ENCODE results near the gene NTSR2. TPM values are rescaled to one million over a fixed set of nuclear protein-coding genes. Genes with fewer than 3 reads are reported as not detected.
"Not testable (repeated sequence)": the region's sequence is repeated elsewhere in the genome, so short reads cannot be mapped to it uniquely, and the experiment has no call there.

The NTSR2 gene
- total and polyA plus RNA-seq, 2 donors from 2014 or later = not detected

DNA sequence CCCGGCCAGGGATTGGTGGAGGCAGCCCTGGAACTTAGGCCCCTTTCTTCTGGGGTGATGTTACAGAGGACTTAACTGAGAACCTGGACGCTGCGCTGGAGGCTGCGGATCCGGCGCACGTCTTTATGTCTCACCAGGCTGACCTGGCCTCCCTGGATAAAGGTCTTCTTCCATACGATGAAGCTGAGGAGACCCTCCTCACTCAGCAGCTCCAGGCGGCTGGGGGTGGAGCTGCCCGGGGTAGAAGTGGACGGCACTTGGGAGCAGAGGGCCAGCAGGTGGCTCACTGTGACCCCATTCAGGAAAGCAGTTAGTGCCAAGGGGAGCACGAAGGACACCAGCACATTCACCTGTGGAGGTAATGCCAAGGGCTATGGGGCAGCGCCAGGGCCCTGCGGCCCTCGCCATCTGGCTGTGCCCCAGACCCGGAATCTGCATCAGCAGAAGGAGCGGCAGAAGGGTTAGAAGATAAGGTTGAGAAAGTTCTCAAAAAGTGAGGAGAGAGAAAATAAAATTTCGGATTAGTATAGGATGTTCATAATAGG, 8.0 kb downstream of the NTSR2 start:
- intact Hi-C loops (cut with DNase I) = no loop called here
- H3K4me3 ChIP-seq (ENCODE audit: low read length in 3 of 3) = no peak overlapping the region
- H3K36me3 ChIP-seq (ENCODE audit: control insufficient read depth in 2 of 3, insufficient read depth in 3 of 3, low read length in 3 of 3) = no peaks in the 10 kb centered on the region
- DNase-seq (no peak), FAIRE-seq (no peak)
- H3K27me3 ChIP-seq (ENCODE audit: control insufficient read depth, insufficient read depth, low read length) = no peaks in the 10 kb centered on the region
- no peak overlapping the region for H3K27ac ChIP-seq (ENCODE audit: low read depth in 2 of 2, low read length in 2 of 2)
- TF ChIP-seq, protein P1, sequence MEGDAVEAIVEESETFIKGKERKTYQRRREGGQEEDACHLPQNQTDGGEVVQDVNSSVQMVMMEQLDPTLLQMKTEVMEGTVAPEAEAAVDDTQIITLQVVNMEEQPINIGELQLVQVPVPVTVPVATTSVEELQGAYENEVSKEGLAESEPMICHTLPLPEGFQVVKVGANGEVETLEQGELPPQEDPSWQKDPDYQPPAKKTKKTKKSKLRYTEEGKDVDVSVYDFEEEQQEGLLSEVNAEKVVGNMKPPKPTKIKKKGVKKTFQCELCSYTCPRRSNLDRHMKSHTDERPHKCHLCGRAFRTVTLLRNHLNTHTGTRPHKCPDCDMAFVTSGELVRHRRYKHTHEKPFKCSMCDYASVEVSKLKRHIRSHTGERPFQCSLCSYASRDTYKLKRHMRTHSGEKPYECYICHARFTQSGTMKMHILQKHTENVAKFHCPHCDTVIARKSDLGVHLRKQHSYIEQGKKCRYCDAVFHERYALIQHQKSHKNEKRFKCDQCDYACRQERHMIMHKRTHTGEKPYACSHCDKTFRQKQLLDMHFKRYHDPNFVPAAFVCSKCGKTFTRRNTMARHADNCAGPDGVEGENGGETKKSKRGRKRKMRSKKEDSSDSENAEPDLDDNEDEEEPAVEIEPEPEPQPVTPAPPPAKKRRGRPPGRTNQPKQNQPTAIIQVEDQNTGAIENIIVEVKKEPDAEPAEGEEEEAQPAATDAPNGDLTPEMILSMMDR (IDR thresholded peaks at IDR 0.05; ENCODE audit: borderline replicate concordance, extremely low read depth, insufficient read depth) = no peak
- H3K9me3 ChIP-seq (ENCODE audit: control insufficient read depth in 2 of 3, insufficient read depth in 1 of 3, low read length in 3 of 3) = no peaks in the 10 kb centered on the region
- H3K9ac ChIP-seq (ENCODE audit: low read length in 3 of 3) = no peak overlapping the region
- H3K4me1 ChIP-seq (ENCODE audit: control insufficient read depth in 2 of 3, insufficient read depth in 2 of 3, low read depth in 1 of 3, low read length in 3 of 3) = no peaks in the 10 kb centered on the region

DNA sequence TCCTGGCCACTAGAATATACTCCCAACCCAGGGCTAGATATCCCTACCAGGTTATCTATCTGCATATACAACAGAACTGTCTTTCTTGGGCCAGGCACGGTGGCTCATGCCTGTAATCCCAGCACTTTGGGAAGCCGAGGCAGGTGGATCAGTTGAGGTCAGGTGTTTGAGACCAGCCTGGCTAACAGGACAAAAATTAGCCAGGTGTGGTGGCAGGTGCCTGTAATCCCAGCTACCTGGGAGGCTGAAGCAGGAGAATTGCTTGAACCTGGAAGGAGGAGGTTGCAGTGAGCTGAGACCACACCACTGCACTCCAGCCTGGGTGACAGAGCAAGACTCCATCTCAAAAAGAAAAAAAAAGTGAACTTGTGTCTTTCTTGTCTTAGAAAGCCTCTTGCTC, 9.6 kb downstream of the NTSR2 start:
- H3K9ac ChIP-seq (ENCODE audit: low read length in 3 of 3); H3K27me3 ChIP-seq (ENCODE audit: control insufficient read depth, insufficient read depth, low read length); H3K4me3 ChIP-seq (ENCODE audit: low read length in 3 of 3); intact Hi-C loops (cut with DNase I); H3K27ac ChIP-seq (ENCODE audit: low read depth in 2 of 2, low read length in 2 of 2); H3K9me3 ChIP-seq (ENCODE audit: control insufficient read depth in 2 of 3, insufficient read depth in 1 of 3, low read length in 3 of 3); FAIRE-seq; H3K4me1 ChIP-seq (ENCODE audit: control insufficient read depth in 2 of 3, insufficient read depth in 2 of 3, low read depth in 1 of 3, low read length in 3 of 3); H3K36me3 ChIP-seq (ENCODE audit: control insufficient read depth in 2 of 3, insufficient read depth in 3 of 3, low read length in 3 of 3); DNase-seq: not testable (repeated sequence)

DNA sequence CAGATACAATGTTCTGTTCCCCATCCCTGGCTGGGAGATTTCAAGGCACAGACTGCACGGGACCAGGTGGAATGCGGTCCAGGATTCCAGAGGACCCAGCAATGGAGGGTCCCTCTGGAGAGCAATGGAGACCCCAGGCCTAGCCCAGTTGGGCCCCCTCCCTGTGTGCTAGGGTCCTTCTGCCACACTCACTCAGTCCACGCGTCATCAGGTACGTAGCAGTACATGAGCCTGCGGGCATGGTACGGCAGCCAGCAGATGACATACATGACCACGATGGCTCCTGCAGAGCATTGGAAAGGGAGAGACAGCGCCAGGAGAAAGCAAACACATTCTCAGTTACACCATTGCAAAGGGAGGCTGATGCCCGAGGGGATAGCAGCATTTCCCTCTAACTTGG, 10.1 kb downstream of the NTSR2 start:
- Histone ChIP-seq H3K9me3 (ENCODE audit: control insufficient read depth in 2 of 3, insufficient read depth in 1 of 3, low read length in 3 of 3) (no peaks in the 10 kb centered on the region), H3K27ac (ENCODE audit: low read depth in 2 of 2, low read length in 2 of 2) (no peak overlapping the region), H3K27me3 (ENCODE audit: control insufficient read depth, insufficient read depth, low read length) (no peaks in the 10 kb centered on the region), H3K36me3 (ENCODE audit: control insufficient read depth in 2 of 3, insufficient read depth in 3 of 3, low read length in 3 of 3) (no peaks in the 10 kb centered on the region), H3K4me1 (ENCODE audit: control insufficient read depth in 2 of 3, insufficient read depth in 2 of 3, low read depth in 1 of 3, low read length in 3 of 3) (no peaks in the 10 kb centered on the region), H3K4me3 (ENCODE audit: low read length in 3 of 3) (no peak overlapping the region), H3K9ac (ENCODE audit: low read length in 3 of 3) (no peak overlapping the region)
- no peak for DNase-seq
- intact Hi-C loops (cut with DNase I) = no loop called here
- FAIRE-seq = no peak
- TF ChIP-seq, protein P1 (IDR thresholded peaks at IDR 0.05; ENCODE audit: borderline replicate concordance, extremely low read depth, insufficient read depth) = no peak

DNA sequence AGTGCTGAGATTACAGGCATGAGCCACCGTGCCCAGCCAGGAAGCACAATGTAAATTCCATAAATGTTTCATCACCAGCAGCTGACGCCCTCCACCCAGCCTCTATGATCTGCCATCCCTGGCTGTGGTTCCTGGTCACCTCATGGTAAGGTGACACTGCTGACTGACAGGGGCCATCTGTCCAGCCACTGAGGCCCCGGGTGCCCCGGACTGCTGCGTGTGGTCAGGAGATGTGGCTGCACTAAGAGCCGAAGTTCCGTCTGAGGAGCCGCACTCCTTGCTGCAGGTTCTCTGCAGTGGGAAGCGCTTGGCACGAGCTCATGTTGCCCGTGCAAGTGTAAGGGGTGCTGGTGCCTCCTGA, 10.9 kb downstream of the NTSR2 start:
- H3K4me1 ChIP-seq (ENCODE audit: control insufficient read depth in 2 of 3, insufficient read depth in 2 of 3, low read depth in 1 of 3, low read length in 3 of 3) = no peaks in the 10 kb centered on the region
- no peak overlapping the region for H3K27ac ChIP-seq (ENCODE audit: low read depth in 2 of 2, low read length in 2 of 2)
- DNase-seq (no peak), FAIRE-seq (no peak)
- no peak overlapping the region for H3K4me3 ChIP-seq (ENCODE audit: low read length in 3 of 3)
- intact Hi-C loops (cut with DNase I) = no loop called here
- H3K9me3 ChIP-seq (ENCODE audit: control insufficient read depth in 2 of 3, insufficient read depth in 1 of 3, low read length in 3 of 3) = no peaks in the 10 kb centered on the region
- no peaks in the 10 kb centered on the region for H3K36me3 ChIP-seq (ENCODE audit: control insufficient read depth in 2 of 3, insufficient read depth in 3 of 3, low read length in 3 of 3)
- H3K27me3 ChIP-seq (ENCODE audit: control insufficient read depth, insufficient read depth, low read length) = no peaks in the 10 kb centered on the region
- TF ChIP-seq, protein P1 (IDR thresholded peaks at IDR 0.05; ENCODE audit: borderline replicate concordance, extremely low read depth, insufficient read depth) = no peak
- no peak overlapping the region for H3K9ac ChIP-seq (ENCODE audit: low read length in 3 of 3)

All from kidney (tissue), 14 donors.